COLO668 (cell line): ENCODE measurements around the gene MRPL38.
"Not testable (repeated sequence)": the region's sequence is repeated elsewhere in the genome, so short reads cannot be mapped to it uniquely, and the experiment has no call there.

Experiments
- DNase-seq: peaks from one replicate; lab custom pipeline; 2025; ENCODE audit not compliant: unreplicated experiment; lab: John Stamatoyannopoulos, UW

MRPL38 gene

DNA sequence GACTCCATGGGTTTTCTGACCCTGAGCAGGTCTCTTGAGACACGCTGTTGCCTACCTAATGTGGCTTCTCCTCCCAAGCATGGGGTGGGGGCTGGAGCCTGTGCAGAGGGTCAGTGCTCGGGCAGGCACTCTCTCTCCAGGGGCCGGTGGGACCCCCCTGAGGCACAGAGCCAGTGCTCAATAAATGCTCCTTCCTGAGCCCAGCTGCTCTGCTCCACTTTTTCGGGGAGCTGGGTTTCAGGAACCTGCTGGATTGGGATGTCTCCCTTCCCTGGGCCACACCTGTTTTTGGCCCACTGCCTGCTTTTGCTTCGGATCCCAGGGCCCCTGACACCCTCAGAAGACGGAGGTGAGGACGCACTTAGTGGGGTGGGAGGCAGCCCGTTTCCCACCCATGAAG, 6.6 kb downstream of the MRPL38 start:
- no peak for DNase-seq

DNA sequence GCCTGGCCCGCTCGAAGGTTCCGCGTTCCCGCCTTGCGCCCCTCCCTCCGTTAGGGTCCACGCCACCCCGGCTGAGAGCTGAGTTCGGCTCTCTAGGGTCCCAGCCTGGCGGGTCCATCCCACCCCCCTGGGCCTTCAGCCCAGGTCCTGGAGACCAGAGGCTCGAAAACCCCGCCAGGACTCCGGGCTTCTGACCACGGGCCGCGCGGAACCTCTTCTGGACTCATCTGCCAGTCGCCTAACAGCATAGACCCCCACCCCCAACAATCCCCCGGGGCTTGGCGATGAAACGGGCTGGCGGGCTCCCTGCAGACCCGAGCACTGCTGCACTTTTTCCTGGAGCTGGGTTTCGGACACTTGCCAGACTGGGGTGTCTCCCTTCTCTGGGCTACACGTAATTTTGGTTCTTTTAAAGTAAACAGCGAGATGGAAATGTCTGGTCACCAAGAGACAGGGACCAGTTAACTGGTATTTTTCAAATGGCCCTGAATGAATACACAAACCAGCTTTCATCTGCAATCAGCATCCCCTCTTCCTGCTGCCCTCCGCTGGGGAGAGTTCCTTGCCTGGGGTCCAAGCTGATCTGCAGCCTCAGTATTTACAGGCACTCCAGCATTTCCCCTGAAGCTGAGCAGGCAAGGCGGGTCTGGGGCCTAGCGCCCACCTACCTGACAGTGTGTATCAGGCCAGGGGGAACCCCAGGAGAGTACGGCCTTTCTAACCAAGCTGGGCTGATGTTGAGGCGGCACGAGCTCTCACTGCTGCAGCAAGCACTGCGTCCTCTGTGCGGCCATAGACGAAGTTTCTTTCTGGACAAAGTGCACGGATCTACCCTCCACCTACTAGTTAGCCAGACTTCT, 7.3 kb downstream of the MRPL38 start:
- peak; percentile 16 for DNase-seq

DNA sequence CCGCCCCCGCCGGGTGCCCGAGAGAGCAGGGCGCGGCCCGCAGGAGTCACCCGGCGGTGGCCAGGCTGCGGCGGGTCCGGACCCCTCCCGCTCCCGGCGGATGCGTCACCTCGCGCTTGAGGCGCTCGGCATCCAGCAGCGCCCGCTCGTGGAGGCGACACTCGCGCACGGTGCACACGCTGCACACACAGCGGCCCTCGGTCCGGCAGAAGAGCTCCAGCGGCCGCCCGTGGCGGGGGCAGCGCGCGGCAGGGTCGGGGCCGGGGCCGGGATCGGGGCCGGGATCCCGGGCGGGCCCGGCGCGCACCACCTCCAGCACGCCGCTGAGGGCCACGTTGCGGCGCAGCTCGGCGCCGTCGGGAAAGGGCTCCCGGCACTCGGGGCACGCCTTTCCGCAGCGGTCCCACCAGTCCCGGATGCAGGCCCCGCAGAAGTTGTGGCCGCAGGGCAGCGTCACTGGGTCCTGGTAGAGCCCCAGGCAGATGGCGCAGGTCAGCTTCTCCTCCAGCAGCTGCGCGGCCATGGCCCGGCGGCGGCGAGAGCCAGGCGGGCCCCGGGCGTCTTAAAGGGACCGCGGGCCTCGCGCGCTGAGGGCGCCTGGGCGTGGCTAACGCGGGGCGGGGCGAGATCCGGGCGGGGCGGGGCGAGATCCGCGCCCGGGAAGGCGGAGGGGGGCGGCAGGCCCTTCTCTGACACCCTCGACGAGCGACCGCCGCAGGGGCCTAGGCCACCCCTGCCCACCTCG, 8.1 kb downstream of the MRPL38 start, which contains the start of gene TRIM65:
TSS of gene TRIM65 (minus strand) at position 537 of the 745 bp plus-strand sequence. CDS start at position 523, 14 bp downstream.
- peak; percentile 79 for DNase-seq

DNA sequence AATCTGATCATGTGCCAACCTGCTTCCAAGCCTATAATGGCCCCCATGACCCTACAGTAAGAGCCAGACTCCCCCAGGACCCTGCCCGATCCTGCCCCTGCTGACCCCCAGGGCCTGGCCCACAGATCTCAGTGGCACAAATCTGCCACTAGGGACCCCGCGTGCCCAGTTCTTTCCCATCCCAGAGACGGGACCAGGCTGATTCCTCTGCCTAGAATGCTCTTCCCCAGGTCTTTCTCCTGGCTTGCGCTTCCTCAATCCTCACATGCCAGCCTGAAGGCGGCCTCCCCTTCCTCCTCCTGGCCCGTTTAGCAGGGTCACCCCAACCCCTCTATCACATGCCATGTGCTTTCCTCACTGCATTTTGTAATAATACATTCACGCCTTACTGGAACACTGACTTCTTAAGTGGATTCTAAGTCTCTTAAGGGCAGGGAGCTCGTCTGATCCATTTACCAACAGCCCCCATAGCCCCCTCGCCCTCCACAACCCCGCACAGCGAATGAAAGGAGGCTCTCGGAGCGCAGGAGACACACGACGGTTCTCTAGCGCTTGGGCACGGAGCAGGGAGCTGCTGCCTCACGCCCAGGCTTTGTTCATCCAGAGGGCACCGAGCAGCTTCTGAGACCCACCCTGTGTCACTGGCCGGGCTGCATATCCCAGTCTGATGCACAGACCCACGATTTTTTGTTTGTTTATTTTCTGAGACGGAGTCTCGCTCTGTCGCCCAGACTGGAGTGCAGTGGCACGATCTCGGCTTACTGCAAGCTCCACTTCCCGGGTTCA, 9.1 kb downstream of the MRPL38 start:
- no peak for DNase-seq

DNA sequence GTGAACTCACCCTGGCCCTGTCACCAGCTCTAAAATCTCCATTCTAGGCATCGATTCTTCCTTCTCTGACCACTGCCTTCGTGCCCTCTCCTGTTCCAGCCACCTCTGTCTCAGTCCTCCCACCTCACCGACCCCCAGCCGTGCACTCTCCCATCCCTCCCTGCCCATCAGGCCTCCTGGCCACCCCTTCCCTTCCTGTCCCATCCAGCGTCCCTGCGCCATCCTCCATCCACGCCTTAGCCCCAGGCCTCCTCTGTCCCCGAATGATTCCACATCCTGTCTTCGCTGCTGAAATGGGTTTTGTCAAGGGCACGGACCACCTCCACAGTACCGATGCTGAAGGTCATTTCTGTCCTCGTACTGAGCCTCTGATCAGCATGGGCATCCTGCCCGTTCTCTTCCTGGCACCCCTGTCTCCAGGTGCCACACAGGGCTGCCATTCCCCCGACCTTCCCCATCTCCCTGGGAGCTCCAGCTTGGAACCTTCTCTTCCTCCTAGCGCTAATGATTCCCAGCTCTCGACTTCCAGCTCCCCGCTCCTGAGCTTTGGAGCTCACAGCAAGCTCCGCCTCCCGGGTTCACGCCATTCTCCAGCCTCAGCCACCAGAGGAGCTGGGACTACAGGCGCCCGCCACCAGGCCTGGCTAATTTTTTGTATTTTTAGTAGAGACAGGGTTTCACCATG, 10.5 kb downstream of the MRPL38 start:
- DNase-seq: no peak

DNA sequence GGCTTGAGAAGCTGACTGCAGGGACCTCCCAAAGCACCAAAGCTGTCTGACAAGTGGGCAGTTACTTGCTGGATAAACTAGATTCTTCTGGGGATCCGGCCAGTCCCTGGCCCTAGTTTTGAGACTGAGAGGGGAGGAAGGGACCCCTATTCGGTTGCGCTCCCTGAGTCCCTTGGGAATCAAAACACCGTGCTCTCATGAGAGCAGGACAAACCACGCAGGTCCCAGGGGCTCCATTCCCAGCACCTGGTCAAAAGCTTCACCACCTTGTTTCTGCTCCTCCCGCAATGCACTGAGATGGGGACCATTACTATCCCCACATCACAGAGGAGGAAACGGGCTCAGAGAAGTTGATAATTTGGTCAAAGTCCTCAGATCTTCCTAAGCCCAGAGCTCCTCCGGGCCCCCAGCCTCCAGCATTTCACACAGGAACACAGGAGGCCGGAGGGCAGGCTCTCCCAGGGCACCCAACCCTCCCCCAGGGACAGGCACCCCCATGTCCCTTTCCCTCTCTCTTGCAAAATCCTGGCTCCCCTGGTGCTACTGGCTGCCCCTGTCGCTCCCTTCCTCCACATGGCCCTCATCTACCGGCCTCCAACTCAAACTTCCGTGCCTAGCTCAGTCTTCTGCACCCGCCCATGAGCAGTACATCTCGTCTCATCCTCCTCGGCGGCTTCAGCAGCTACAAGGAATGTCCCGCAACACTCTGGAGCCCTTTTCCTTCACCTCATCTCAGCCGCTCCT, 11.2 kb downstream of the MRPL38 start:
- no peak for DNase-seq

DNA sequence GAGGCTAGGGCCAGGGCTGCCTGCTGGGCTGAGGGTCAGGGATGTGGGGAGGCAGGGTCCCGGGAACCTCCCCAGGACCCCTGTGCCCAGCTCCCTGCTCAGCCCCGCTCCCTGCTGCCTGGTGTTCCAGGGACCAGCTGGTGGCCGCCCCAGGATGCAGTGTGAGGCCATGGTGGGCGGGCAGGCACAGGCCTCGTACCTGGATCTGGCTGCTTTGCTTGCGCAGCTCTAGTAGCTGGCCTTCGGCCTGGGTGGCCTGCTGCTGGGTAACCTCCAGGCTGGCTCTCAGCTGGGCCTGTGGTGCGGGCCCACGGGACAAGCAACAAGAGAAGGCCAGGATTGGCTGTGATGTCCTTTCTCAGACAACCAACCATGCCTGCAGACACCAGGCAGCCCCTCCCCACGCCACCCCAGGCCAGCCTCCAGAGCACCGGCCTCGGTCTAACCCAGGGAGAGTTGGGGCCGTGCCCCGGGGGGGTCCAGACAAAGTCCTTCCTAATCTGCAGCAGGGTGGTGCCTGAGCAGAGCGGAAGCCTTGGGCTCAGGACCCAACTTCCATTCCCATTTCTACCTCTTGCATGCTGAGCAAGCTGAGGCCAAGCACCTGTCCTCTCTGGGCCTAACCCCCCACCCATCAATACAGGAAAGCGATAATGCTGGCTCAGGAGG, 12.0 kb downstream of the MRPL38 start:
- DNase-seq: no peak

DNA sequence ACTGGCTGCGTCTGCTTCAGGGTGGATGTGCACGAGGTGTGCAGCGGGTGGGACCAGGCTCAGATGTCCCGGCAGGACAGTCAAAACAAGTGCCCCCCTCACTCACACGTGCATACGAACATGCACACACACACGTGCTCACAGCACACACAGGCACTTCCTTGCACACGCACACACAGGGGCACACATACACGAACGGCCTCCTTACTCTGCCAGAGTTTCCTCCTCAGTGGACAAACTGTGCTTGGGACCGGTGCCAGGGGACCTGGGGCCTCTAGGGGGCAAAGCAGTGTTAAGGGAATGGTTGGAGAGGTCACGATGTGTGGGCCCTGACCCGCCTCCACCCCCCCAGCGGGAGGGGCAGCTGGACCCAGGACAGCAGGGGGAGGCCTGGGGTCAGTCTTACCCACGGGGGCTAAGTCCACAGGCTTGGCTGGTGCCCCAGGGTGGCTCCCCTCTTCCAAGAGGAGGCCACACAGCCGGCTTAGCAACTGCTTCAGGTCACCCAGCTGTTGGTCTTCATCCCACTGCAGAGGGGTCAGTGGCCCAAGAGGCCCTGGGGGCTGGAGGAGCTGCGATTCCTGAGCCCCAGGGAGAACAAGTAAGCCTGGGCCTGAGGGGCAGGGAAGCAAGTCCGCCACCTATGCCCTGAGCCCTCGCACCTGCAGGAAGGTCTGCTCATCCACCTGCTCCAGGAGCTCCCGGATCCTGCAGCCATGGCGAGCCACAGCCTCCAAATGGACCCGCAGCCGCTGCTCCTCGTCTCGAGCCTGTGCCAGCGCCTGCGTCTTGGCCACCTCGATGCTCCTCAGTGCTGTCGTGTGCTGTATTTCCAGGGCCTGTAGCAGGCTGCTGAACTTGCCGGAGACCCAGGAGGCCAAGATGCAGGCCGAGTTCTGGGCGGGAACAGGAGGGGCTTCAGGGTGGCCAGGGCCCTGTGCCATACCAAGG, 12.8 kb downstream of the MRPL38 start:
- no peak for DNase-seq

DNA sequence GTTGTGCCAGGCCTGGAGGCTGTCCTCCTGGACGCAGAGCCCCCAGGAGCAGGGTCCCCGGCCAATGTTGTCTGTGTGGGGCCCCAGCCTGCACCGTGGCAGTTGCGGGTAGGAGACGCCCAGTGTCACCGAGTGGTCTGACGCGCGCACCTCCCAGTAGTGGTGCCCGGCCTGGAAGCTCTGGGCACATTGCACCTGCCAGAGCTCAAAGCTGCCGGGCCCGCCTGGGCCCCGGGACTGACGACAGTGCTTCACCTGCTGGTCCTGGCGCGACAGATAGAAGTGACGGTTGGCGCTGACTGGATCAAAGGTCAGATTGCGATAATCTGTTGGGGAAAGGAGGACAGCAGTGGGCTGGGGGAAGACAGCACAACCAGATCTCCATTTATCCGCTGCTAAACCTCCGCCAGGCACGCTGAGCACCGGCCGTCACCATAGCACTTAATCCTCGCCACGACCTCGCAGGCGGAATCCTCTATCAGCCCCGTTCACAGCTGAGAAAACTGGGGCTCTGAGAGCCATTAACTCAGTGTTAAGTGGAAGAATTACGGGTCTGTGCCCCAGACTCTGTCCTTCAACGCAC, 13.6 kb downstream of the MRPL38 start:
- no peak for DNase-seq

DNA sequence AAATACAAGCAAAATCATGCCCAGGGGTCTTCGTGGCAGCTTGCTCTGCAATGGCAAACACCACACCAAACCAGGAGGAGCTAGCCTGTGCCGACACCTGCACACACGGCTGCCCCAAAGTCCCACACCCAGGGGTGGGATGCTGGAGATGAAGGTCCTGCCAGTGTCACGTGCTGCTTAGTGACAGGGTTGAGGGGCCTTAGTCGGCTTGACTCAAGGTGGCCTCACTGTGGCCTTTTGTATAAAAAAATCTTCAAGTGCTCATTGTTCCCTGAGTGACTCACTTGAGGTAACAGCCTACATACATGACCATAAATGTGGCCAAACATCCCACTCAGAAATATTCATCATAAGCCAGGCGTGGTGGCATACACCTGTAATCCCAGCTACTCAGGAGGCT, 15.2 kb downstream of the MRPL38 start:
- DNase-seq: no peak

DNA sequence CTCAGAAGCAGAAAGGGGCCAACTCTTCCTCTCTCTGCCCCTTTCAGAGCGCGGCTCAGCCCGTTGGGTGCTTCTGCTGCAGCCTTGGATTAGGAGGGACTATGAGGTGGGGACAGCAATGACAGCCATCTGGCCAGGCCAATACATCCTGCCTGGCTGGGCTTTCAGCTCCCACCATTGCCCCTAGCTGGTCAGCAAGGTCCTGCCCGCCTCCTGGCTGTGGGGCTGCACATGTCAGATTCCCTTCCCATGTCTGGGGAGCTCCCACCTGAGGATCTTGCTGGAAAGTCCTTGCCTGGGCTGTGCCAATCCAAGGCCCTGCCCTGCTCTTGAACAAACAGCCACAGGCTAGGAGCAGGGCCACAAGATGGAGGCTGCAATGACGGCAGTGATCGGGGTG, 16.2 kb downstream of the MRPL38 start:
- no peak for DNase-seq

DNA sequence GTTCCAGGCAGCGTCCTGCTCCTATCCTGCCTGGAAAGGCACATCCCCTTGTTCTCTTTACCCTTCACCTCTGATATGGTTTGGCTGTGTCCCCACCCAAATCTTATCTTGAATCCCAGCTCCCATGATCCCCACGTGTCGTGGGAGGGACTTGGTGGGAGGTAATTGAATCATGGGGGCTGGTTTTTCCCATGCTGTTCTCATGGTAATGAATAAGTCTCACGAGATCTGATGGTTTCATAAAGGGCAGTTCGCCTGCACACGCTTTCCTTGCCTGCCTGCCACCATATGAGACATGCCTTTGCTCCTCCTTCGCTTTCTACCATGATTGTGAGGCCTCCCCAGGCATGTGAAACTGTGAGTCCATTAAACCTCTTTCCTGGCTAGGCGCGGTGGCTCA, 18.8 kb downstream of the MRPL38 start:
- not testable (repeated sequence) for DNase-seq

DNA sequence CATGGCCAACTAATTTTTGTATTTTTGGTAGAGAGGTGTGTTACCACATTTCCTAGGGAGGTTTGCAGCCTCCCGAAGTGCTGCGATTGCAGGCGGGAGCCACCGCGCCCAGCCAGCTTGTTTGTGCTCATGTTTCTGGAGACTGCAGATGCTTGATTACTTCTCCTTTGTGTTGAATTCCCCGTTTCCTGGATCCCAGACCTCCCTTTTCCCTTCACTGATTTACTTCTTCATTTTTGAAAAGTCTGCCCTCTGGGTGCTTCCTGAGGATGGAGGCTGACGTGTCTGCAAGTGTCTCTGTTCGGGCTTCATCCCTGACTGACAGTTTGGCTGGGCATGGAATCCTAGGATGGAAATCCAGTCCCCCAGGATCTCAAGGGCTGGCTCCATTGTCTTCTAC, 19.3 kb downstream of the MRPL38 start:
- no peak for DNase-seq

DNA sequence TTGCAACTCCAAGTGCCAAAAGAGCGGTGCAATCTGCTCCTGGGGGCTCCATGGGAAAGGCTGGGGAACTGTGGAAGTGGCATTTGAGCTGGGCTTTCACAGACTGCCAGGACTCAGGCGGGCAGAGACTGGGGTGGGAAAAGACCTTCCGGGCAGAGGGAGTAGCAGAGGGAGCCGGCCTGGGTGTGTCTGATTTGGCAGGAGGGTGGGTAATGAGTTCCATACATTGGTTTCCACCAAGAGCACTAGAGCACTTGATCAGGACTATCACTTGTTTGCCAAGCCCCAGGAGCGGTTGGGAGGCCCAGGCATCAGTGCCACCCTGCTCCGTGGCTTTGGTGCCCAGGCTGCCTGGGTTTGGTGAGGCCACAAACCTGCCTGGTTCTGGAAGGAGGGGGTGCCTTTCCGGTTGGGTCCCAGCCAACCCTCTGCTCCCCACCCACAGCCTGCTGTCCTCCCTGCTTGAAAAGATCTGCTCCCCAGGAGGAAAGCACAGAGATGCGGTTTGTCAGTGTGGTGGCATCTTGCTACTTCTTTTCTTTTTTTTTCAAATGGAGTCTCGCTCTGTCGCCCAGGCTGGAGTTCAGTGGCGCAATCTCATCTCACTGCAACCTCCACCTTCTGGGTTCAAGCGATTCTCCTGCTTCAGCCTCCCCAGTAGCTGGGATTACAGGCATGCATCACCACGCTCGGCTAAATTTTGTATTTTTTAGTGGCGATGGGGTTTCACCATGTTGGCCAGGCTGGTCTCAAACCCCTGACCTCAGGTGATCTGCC, 22.8 kb downstream of the MRPL38 start:
- no peak for DNase-seq

DNA sequence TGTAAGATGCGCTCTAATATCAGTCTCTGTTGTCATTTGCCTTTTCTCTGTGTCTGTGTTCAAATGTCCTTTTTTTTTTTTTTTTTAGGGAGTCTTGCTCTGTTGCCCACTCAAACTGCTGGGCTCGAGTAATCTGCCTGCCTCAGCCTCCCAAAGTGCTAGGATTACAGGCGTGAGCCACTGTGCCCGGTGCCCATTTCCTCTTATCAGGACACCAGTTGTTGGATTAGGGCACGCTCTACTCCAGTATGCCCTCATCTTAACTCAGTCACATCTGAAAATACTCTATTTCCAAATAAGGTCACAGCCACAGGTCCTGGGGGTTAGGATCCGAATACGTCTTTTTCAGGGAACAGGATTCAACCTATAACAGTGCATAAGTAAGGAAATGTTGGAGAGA, 24.4 kb downstream of the MRPL38 start:
- no peak for DNase-seq

DNA sequence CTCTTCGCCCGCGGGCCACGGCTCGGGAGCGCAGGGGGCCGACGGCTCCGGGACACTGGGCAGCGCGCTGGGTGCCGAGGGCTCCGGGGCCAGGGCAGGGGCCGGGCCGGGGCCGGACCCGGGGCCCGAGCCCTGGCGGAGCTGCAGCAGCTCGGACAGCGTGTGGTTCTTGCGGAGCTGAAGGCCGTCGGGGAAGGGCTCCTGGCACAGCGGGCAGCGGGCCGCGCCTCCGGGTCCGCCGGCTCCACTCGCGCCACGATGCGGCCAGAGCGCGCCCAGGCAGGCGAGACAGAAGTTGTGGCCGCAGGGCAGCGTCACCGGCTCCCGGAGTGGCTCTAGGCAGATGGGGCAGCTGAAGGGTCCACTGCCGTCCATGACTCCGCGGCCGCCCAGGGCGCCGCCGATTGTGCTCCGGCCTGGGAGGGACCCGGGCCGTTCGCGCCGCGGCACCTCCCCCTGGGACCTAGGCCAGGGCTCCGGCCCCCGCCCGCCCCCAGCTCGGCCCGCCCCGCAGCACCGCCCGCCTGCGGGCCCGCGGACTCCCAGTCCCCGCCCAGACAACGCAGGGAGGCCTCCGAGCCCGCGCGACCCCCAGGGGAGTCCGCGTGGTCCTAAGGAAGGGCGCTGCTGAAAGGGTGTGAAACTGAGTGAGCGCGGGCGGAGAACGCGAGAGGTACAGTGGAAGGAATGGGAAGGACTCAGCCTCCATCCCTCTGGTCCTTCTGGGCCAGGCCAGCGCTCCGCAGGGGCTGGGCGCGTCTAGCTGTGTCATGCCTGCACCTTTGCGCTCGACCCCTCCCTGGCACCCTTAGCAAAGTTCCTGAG, 26.3 kb downstream of the MRPL38 start, which contains the start of gene TRIM47:
TSS of gene TRIM47 (minus strand) at position 408 of the 825 bp plus-strand sequence. CDS start at position 375, 33 bp downstream.
- peak; percentile 64 for DNase-seq
